ENCODE data around the gene INSR.
A peak's percentile ranks its signal among the peaks of the same experiment; 100 is the strongest.
"Not testable (repeated sequence)": the region's sequence is repeated elsewhere in the genome, so short reads cannot be mapped to it uniquely, and the experiment has no call there.

The INSR gene

DNA sequence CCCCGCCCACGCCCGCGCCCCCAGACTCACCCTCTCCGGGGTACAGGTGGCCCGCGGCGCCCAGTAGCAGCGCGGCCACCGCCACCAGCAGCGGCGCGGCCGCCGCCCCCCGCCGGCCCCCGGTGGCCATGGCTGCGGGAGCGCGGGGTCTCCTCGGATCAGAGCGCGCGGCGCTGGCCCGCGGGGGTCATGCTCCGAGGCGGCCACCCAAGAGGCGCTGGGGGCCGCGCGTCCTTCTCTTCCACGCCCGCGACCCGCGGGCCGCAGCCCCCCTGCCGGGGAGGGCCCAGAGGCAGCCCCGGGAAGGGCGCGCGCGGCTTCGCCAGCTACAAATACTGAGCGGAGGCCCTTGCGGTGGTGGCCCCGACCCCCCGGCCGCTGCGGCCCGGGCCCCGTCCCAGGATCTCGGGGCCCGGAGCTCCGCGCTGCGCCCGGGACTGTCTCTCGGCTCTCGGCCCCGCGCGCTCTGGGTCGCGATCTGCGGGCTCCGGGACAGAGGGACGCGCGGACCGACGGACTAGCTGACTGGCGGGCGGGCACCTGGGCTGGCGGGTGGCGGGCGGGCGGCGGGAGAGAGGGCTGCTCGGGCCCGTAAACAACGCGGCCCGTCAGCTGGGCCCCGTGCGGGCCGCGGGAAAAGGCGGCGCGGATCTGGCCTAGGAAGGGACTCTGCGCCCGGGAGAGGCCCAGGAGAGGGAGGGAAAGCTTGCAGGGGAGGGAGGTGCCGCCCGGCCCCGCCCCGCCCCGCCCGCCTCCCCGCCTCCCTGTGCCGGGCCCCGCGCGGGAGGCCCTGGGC, at the start of gene INSR:
TSS of gene INSR (minus strand) at position 653 of the 796 bp plus-strand sequence. CDS start at position 130, 523 bp downstream.
- DNase-seq (ENCODE audit: low spot score) = peak; percentile 20

DNA sequence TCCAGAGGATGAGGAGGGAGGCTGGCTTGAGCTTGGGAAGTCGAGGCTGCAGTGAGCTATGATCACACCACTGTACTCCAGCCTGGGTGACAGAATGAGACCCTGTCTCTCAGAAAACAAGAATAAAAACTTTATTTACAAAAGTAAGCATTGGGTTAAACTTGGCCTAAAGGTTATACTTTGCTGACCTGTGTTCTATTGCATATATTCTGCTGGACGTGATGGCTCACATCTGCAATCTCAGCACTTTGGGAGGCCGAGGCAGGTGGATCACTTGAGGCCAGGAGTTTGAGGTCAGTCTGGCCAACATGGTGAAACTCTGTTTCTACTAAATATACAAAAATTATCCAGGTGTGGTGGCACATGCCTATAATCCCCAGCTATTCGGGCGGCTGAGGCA, 47.9 kb upstream of the INSR start:
- no peak for DNase-seq (ENCODE audit: low spot score)

DNA sequence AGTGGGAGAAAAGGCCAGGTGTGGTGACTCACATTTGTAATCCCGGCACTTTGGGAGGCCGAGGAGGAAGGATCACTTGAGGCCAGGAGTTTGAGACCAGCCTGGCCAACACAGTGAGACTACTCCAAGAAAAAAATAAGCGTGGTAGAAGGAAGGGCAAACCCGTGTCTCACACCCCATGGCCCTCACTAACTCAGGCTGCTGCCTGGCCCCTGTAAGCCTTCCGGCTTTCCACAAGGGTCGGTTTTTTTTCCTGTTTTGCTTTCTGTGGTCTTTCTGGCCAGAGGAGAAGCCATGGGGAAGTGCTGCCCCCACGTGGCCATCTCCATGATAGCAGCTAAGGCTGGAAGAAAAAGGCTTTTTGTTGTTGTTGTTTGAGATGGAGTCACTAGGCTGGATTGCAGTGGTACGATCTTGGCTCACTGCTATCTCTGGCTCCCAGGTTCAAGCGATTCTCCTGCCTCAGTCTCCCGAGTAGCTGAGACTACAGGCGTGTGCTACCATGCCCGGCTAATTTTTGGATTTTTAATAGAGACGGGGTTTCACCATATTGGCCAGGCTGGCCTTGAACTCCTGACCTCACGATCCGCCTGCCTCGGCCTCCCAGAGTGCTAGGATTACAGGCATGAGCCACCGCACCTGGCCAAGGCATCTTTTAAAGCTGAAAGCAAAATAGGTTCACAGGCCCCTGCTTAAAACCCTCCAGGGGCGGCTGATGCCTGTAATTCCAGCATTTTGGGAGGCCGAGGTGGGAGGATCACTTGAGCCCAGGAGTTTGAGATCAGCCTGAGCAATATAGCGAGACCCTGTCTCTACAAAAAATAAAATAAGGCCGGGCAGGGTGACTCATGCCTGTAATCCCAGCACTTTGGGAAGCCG, 47.0 kb upstream of the INSR start:
- DNase-seq (ENCODE audit: low spot score) = peak; percentile 82

DNA sequence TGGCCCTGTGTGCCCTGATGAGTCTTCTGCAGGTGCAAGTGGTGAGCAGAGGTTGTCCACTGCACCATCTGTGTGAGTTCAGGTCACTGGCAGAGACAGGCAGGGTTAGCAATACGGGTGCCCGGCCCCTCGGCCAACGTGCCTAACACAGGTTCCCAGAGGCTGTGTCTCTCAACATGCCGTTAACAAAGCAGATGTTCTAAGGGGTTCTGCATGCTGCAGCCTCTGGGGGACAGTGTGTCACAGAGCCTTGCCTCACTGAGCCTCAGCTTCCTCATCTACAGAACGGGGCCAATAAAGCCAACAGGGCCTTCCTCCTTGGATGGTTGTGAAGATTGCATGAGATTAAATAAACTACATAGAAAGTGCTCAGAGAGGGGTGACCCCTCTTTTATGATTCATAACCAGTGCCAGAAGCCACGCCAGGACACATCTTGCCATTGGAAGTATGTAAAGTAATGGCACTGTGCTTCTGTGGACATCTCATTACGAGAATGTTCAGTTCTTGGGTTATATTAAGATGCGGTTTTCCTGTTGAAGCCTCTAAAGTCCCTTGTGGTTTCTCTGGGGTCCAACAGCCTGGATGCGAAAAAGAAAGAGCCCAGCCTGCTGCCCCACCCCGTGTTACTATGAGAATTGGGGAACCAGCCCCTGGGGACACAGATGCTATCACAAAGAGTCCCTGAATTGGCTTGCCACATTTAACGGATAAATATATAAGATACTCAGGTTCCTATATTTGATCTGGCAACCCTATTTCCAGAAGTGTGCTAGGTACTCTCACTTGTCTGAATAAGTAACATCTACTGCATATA, 43.4 kb upstream of the INSR start:
- peak; percentile 17 for DNase-seq (ENCODE audit: low spot score)

DNA sequence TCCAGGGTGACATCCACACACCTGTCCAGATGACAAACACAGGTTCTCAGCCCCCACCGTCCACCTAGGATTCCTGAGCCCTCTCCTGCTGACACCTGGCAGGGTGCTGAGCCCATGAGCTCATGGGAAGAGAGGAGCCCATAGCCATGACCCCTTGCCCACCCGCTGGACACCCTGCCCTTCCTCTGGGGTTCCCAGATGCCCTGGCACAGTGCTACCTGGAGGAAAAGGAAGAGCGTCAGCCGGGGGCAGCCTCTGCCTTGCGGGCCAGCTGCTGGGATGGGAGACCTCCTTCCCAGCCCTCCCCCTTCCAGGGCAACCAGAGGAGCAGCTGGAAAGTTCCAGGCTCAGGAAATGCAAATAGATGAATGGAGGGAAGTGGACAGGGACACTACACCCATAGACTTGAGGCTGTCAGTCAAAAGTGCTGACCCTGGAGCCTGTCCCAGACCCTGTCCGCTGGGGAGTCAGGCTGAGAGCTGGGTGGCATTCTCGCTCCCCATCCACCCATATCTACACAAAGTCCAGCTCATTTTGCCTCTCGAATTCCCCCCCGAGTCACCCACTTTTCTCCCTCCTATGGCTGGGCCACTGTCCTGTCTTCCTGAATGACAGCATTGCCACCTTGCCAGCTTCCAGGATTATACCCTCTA, 42.2 kb upstream of the INSR start:
- no peak for DNase-seq (ENCODE audit: low spot score)

DNA sequence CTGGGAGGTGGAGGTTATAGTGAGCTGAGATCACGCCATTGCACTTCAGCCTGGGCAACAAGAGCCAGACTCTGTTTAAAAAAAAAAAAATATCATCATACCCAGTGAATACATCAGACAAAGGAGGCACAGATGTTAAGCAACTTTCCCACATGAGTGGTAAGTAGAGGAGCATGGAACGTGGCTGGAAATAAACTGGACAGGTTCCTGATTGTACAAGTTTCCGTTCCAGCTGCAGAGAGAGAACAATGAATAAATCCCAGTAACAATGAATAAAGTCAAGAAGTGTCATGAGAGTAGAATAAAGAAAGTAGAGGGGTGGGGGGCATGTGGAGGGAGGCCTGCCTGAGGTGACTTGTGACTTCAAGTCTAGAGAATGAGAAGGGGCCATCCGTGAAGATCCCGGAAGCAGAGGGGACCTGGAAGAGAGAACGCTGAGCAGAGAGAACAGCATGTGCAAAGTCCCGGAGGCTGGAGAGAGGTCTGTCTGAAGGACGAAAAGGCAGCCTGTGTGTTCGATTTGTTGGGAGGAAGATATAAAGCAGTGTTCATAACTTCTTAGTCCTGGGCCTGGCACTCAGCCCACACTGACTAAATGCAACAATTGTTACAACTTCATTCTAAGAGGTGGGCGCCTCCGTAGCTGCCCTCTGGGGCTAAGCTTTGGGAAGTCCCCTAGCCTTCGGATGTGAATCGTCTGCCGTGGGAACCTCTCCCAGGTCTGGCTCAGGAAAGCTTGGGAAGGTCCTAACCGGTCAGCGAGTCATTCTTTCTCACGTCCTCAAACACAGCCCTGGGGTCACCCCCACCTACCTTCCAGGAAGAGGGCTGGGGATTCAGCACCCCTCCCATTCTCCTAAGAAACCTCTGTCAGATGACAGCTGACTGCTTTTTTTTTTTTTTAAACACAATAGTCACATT, 39.2 kb upstream of the INSR start:
- no peak for DNase-seq (ENCODE audit: low spot score)

DNA sequence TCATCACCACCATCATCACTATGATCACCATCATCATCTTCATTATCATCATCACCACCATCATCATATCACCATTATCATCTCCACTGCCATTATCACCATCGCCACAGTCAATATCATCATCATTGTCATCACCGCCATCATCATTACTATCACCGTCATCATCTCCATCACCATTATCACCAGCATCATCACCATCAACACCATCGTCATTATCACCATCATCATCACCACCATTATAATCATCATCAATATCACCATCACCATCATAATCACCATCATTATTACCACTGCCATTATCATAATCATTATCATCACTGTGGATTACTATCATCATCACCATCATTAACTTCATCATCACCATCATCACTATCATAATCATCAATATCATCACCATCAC, 37.2 kb upstream of the INSR start:
- DNase-seq (ENCODE audit: low spot score) = no peak

DNA sequence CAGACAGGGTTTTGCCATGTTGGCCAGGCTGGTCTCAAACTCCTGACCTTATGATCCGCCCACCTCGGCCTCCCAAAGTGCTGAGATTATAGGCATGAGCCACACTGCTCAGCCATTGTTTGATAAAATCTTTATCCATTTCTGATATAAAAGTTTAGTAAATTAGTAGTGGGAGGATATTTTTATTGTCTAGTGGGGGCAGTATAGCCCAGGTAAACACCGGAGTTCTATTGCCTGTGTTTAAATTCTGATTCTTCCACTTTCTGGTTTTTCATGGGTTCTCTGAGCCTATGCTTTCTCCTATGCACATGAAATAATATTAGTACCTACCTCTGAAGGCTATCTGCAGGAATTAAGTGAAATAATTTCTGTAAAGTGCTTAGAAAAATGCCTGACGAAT, 34.4 kb upstream of the INSR start:
- DNase-seq (ENCODE audit: low spot score) = no peak

DNA sequence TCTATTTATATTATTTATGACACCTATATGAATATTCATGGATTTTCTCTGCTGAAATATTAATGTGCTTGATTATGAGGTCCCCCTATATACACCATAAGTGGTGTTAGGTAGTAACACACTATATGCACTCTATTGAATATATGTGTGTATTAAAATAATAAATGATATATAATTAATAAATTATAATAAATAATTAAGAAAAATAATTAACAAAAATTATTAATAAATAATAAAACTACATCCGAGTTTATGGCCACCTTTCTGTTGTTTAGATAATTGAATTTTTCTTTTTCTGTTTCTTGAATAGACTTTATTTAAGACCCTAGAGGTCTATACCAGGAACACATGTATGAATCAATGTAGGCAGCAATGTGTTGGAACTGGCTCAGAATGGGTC, 33.6 kb upstream of the INSR start:
- no peak for DNase-seq (ENCODE audit: low spot score)

DNA sequence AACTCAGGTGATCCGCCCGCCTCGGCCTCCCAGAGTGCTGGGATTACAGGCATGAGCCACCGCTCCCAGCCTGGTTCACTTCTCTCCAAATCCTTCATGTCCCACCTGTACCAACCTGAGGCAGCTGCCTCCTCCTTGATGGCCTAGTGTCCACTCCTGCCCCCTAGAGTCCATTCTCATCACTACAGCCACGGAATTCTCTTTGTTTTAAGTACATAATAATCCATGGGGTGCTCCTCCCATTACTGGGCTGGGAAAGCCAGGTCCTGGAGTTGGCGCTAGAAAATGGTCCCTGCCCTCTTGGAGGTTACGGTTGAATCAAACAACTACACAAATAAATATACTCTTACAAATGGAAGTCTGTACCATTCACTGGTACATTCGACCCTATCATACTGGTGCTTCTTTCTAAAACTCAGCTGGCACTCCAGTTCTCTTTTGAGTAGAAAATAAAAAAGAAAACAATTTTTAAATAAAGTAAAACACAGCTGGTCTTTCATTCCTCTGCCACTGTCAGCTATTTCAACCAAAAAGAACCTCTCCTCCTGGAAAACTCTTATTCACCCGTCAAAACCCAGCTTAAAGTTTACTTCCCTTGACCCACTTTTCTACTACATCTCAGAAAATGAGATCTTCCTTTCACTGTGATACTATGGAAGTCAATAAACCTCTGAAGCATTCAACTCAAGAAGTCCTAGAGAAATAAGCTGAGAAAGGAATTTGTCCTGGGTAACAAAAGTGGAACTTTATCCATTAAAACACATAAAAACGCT, 32.1 kb upstream of the INSR start:
- no peak for DNase-seq (ENCODE audit: low spot score)

DNA sequence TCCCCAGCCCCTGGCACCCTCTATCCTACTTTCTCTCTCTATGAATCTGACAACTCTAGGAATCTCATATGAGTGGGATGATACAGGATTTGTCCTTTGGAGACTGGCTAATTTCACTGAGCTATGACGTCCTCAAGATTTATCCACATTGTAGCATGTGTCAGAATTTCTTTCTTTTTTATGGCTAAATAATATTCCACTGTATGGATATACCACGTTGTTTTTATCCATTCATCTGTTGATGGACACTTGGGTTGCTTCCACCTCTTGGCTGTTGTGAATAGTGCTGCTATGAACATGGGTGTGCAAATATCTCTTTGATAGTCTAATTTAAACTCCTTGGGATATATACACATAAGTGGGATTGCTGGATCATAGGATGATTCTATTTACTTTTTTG, 24.0 kb upstream of the INSR start:
- no peak for DNase-seq (ENCODE audit: low spot score)

DNA sequence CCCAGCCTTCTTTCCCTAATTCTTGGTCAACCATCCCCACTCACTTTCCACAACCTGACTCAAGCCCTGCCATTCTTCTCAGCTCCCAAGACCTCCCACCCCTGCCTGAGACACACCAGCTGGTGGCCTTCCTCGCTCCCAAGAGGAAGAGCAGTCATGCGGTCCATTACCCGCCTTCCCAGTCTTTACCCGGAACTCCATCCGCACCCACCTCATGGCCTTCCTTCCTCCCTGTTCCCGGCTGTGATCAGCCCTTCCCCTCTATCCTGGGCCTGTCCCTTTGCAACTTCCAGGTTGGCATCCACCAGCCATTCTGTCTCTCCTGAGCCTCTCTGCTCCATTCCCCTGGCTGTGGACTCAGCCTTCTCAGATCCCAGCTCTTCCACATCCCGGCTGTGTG, 18.6 kb upstream of the INSR start:
- no peak for DNase-seq (ENCODE audit: low spot score)

DNA sequence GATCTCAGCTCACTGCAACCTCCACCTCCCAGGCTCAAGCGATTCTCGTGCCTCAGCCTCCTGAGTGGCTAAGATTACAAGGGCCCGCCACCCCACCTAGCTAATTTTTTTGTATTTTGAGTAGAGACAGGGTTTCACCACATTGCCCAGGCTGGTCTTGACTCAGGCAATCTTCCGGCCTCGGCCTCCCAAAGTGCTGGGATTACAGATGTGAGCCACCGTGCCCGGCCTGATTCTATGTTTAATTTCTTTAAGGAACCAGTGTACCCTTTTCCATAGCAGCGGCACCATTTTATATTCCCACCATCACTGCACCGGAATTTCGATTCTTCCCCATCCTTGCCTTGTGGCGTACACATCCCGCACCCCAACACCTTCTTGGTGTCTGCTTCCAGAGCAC, 17.7 kb upstream of the INSR start:
- no peak for DNase-seq (ENCODE audit: low spot score)

DNA sequence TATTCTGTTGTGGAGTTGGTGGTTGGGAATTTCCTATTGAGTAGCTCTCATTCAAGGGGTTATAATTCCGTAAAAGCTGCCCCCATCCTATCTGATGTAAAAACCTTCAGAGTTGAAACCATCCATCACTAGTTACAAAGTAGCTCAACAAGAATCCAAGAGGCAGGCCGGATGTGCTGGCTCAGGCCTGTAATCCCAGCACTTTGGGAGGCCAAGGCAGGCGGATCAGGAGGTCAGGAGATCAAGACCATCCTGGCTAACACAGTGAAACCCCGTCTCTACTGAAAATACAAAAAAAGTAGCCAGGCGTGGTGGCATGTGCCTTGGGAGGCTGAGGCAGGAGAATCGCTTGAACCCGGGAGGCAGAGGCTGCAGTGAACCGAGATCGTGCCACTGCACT, 14.1 kb upstream of the INSR start:
- DNase-seq (ENCODE audit: low spot score) = not testable (repeated sequence)

DNA sequence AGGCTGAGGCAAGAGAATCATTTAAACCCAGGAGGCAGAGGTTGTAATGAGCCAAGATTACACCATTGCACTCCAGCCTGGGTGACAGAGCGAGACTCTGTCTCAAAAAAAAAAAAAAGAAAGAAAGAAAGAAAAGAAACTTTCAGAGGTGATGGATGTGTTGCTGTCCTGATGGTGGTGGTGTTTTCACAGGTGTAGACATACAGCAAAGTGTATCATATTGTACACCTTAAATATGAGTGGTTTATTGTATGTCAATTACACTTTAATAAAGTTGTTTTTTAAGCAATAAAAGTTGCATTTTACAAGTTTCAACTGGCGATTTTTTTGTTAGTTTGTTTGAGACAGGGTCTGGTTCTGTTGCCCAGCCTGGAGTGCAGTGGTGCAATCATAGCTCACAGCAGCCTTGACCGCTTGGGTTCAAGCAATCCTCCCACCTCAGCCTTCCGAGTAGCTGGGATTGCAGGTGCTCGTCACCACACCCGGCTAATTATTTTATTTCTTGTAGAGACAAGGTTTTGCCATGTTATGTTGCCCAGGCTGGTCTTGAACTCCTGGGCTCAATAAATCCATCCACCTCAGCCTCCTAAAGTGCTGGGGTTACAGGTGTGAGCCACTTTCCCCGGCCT, 13.5 kb upstream of the INSR start:
- DNase-seq (ENCODE audit: low spot score) = no peak

DNA sequence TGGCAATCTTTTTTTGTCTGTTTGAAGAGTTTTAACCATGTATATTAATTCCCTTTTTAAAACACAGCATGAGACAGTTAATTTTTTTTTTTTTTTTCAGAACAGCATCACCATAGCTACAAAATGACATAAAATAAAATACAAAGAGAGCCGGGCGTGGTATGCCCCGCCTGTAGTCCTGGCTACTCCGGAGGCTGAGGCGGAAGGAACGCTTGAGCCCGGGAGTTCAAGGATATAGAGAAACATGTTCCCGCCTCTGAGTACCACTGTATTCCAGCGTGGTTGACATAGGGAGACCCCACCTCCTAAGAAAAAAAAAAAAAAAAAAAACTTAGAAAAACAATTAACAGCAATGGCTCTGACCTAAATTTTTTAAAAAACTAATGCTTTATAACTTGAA, 10.0 kb upstream of the INSR start:
- no peak for DNase-seq (ENCODE audit: low spot score)

DNA sequence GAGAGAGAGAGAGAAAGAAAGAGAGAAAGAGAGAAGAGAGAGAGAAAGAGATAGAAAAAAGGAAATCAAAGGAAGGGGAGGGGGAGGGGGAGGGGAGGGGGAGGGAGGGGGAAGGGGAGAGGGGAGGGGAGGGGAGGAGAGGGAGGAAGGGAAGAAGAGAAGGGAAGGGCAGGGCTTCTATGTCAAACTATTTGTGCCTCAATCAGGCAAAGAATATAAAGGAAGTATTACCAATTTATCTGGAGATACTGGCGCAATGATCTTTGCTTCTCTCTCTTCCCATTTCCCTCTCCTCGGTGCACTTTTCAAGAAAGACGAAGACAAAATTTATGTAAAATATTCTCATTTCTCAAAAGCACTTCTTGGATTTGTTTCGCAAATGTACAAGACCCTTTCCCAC, 9.3 kb upstream of the INSR start:
- DNase-seq (ENCODE audit: low spot score) = no peak

DNA sequence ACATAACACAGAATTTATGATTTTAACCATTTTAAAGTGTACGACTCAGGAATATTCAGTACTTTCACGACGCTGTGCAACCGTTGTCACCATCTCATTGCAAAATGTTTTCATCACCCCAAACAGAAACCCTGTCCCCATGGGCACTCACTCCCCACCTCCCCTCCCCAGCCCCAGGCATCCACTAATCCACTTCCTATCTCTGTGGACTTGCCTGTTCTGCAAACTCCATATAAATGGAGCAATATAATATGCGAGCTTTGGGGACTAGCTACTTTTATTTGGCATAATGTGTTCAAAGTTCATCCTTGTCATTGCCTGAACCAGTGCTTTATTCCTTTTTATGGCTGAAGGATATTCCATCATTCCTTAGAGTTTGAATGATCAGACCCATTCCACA, 7.3 kb upstream of the INSR start:
- DNase-seq (ENCODE audit: low spot score) = no peak

DNA sequence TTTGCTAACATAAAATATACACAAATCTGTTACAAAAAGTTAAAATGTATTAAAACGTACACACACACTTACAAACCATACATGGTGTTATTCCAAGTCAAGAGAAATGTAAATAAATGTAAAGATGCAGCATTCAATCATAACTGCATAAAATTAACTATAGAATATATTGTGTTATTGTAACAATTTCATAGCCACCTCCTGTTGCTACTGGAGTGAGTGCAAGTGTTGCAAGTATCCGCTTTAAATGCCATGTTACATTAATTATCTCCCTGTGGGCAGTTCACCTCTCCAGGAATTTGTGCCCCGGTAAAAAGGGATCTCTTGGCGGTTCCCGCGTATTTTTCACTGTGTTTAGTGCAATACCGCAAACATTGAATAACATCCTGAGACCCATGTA, 3.5 kb upstream of the INSR start:
- no peak for DNase-seq (ENCODE audit: low spot score)

Data from CD4-positive, alpha-beta T cell treated with Interleukin-6 at 100 ng/mL for 8 hours (primary cell).